DMS153 (cell line): ENCODE results near the gene RPL4.

ENCODE experiments used
- DNase-seq: peaks from one replicate; lab custom pipeline; 2025; lab: John Stamatoyannopoulos, UW

The RPL4 gene

DNA sequence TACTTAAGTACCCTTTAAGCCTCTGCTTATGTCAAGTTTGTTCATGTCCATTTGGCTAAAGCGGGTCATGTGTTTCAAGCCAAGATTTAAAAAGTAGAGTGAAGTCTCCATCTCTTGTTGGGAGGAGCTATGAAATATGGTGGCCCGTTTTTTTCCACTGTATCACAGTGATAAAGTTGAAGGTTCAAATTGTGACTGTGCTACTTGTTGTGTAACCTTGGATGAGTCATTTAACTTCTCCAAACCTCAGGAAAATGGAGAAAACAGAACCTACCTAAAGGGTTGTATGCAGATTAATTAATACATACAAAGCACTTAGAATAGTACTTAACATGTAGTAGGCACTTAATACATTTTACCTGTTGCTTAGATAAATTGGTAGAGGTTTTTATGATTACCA is 50.5 kb downstream of the RPL4 start:
- no peak for DNase-seq

DNA sequence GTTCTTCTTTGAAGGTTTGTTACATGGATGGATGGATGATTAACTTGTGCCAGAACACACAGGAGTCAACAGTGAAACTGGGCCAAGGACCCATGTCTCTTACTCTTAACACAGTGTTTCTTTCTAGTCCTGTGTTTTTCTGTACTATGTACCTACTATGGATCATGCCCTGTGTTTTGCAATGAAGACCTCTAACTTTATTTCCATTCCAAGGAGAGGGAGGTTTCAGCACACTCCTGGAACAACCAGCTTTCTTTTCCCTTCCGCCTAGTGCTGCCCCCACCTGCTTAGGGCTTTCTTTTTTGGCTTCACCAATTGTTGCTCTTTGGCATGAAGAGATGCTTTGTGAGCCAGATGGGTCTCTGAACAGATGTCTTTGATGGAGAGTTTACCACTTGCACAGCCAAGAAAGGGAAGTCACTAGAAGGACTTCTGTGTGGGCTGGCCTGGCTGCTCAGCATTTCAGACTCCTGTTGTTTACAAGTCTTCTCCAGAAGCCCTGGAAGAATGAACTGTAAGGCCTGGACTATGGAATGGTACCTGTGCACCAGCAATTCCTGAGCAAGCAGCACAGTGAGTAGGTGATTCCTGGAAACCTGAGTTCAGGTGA is 51.6 kb downstream of the RPL4 start:
- no peak for DNase-seq

DNA sequence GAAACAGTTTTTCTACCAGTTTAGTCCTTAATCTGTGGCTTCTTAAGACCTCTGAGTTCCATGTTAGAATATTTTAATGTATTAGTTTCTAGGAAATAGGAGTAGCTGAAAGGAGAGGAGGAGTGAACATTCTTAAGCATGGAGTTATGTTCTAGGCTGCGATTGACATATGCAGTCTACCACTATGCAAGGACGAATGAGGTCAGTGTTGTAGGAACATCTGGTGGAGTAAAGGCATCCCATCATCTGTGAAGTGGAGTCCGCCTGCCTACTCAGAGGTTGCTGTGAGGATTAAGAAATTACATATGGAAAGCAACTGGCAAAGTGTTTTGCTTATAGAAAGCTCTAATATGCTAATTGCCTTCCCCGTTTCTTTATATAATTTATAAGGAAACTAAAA is 52.2 kb downstream of the RPL4 start:
- no peak for DNase-seq
